Transverse colon (tissue), 4 donors: ENCODE results near the gene GMNC. TPM values are rescaled to one million over a fixed set of nuclear protein-coding genes. Genes with fewer than 3 reads are reported as not detected.

Experiments
- DNase-seq: peaks from one replicate; pipeline ENCODE4 v3.0.0-alpha.2; 2019
- H3K27ac ChIP-seq, 4 donors: fragments of 200-600 bp; sonication (generic); 2 replicates each; pipeline ENCODE4 v1.5.1; 2016 to 2018; ENCODE audit warnings: inconsistent platforms in 4 of 4
- H3K27me3 ChIP-seq: fragments of 200-600 bp; sonication (generic); 2 replicates; pipeline ENCODE4 v1.5.1; 2017; ENCODE audit warnings: inconsistent platforms
- H3K36me3 ChIP-seq, 4 donors: fragments of 200-600 bp; sonication (generic); 2 replicates each; pipeline ENCODE4 v1.5.1; 2017 to 2019; ENCODE audit warnings: inconsistent platforms in 4 of 4
- H3K4me1 ChIP-seq, 4 donors: fragments of 200-600 bp; sonication (generic); 2 replicates each; pipeline ENCODE4 v1.5.1; 2017 to 2020; ENCODE audit warnings: inconsistent platforms in 4 of 4
- H3K4me3 ChIP-seq, 4 donors: fragments of 200-600 bp; sonication (generic); 1 replicate in 1 of 4; 2 replicates in 3 of 4; pipeline versions ENCODE4 v1.5.1 to v1.6.1; 2017 to 2019; ENCODE audit warnings: inconsistent platforms in 4 of 4
- H3K9me3 ChIP-seq, 2 donors: fragments of 200-600 bp; sonication (generic); 2 replicates each; pipeline ENCODE4 v1.5.1; 2017 to 2019; ENCODE audit warnings: inconsistent platforms in 2 of 2
- EP300 ChIP-seq: sonication (generic); formaldehyde crosslinking; IDR thresholded peaks from one replicate; pipeline ENCODE4 v1.6.1; 2017; ENCODE audit warnings: antibody characterized with exemption, low read depth
- POLR2A ChIP-seq: fragments of 450-650 bp; IDR thresholded peaks from one replicate; pipeline ENCODE4 v1.6.1; 2016; ENCODE audit warnings: antibody characterized with exemption, mild to moderate bottlenecking, moderate library complexity
- POLR2AphosphoS5 ChIP-seq, 3 donors: sonication (generic); formaldehyde crosslinking; IDR thresholded peaks; one replicate each; pipeline ENCODE4 v1.6.1; 2016; ENCODE audit warnings: antibody characterized with exemption in 3 of 3
- WGBS, 2 donors: methylation state at CpG; one replicate each; pipeline ENCODE4 v1.1.5; 2018; ENCODE audit warnings: low coverage in 1 of 2; 5-methylcytosine and 5-hydroxymethylcytosine counted together
- in situ Hi-C, 4 donors: fragments of 200-750 bp; cut with MboI; loops; one replicate each; pipeline versions ENCODE4 v1.15.0 to v1.15.1; 2017; ENCODE audit warnings: low sequenced_read_pairs in 3 of 4, low pct_ligation_motif_present in 1 of 4, low pct_unique_long_range_greater_than_20kb in 1 of 4
- intact Hi-C: fragments of 100-400 bp; cut with DNase I; formaldehyde crosslinking; loops from one replicate; pipeline ENCODE4 v1.15.1; 2023; ENCODE audit warnings: low total_unique reads
- total RNA-seq, 4 donors: library from RNA; depleted of rRNA; stranded (reverse); fragments of >200 nt; gene quantifications; one replicate each; pipeline ENCODE4 v1.1.0, GENCODE V29; 2016
- TF ChIP-seq, protein P1 (sequence below), 5 experiments: fragments of 200-600 bp in 3 of 5; fragments of 450-650 bp in 2 of 5; sonication (generic) in 3 of 5; IDR thresholded peaks; 1 replicate in 2 of 5; 2 replicates in 3 of 5; pipeline ENCODE4 v1.5.1; 2016 to 2017; ENCODE audit warnings: antibody characterized with exemption in 5 of 5, inconsistent platforms in 3 of 5, mild to moderate bottlenecking in 2 of 5, moderate library complexity in 1 of 5

Gene GMNC
- total RNA-seq, 4 donors from 2014 or later: not detected

DNA sequence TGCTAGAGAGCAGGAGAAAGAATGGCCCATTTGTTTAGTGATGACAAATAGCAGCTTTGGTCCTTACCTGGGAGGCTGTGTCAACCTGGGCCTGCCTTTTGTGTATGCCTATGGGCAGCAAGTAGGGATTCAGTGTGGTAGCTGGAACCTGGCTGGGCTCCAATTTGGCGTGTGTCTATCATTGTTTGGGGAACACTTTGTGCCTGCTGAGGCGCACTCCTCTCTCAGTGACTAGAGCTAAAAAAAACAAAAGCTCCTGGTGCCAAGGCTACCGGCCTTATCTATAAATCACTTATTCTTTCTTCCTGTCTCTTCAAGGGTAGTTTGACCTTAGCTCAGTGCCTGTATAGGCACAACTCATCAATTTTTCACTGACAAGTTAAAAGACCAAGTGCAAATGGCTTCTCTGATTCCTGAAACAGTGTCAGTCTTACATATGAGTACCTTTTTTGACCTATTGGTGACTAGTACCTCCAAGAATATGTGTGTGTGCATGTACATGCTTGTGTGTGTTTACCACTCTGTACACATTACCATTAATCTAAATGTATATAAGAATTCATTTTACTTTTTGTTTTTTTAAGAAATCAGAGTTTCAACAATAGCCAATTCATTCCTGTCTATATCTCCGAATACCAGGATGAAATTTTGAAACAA is 54.6 kb downstream of the GMNC start:
- Histone ChIP-seq H3K27me3 (no peaks in the 10 kb centered on the region), H3K36me3 (no peaks in the 10 kb centered on the region), H3K9me3 (no peaks in the 10 kb centered on the region), H3K27ac (no peak overlapping the region), H3K4me3 (no peak overlapping the region), H3K4me1 (no peaks in the 10 kb centered on the region)
- TF ChIP-seq EP300 (no peak), POLR2AphosphoS5 (IDR thresholded peaks at IDR 0.05) (no peak), POLR2A (no peak)
- TF ChIP-seq, protein P1, sequence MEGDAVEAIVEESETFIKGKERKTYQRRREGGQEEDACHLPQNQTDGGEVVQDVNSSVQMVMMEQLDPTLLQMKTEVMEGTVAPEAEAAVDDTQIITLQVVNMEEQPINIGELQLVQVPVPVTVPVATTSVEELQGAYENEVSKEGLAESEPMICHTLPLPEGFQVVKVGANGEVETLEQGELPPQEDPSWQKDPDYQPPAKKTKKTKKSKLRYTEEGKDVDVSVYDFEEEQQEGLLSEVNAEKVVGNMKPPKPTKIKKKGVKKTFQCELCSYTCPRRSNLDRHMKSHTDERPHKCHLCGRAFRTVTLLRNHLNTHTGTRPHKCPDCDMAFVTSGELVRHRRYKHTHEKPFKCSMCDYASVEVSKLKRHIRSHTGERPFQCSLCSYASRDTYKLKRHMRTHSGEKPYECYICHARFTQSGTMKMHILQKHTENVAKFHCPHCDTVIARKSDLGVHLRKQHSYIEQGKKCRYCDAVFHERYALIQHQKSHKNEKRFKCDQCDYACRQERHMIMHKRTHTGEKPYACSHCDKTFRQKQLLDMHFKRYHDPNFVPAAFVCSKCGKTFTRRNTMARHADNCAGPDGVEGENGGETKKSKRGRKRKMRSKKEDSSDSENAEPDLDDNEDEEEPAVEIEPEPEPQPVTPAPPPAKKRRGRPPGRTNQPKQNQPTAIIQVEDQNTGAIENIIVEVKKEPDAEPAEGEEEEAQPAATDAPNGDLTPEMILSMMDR (IDR thresholded peaks at IDR 0.05): no peak
- intact Hi-C loops (no loop called here), in situ Hi-C loops (no loop called here)
- 30 to 54% methylated on average over 2 to 4 of the region's 4 CpGs for WGBS, 2 donors
- DNase-seq: no peak
